HG02884 (cell line): ENCODE data around the gene C19orf67.
A peak's percentile ranks its signal among the peaks of the same experiment; 100 is the strongest.

Source experiments
- ATAC-seq: cut with Tn5 transposase; IDR thresholded peaks from one replicate; pipeline ENCODE4 v1.9.1; 2021; ENCODE audit warnings: mild to moderate bottlenecking, moderate library complexity; ENCODE audit not compliant: unreplicated experiment

The C19orf67 gene

DNA sequence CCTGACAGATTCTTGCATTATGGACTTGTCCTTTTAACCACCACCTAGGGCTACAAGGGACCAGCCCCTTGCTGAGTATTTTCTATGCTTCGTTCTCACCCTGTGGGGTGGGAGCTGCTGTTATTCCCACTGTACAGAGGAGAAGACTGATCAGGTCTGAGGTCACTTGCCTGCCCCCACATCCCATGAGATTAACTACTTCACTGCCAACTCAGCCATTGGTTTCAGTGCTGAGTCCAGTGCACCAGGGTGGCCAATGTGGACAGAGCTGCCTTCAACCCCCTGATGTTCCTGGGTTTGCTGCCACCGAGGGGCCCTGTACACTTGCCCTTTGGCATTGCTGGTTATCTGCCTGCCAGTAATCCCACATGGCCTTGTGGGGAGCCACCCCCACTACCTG lies 25.1 kb upstream of the C19orf67 start:
- no peak for ATAC-seq

DNA sequence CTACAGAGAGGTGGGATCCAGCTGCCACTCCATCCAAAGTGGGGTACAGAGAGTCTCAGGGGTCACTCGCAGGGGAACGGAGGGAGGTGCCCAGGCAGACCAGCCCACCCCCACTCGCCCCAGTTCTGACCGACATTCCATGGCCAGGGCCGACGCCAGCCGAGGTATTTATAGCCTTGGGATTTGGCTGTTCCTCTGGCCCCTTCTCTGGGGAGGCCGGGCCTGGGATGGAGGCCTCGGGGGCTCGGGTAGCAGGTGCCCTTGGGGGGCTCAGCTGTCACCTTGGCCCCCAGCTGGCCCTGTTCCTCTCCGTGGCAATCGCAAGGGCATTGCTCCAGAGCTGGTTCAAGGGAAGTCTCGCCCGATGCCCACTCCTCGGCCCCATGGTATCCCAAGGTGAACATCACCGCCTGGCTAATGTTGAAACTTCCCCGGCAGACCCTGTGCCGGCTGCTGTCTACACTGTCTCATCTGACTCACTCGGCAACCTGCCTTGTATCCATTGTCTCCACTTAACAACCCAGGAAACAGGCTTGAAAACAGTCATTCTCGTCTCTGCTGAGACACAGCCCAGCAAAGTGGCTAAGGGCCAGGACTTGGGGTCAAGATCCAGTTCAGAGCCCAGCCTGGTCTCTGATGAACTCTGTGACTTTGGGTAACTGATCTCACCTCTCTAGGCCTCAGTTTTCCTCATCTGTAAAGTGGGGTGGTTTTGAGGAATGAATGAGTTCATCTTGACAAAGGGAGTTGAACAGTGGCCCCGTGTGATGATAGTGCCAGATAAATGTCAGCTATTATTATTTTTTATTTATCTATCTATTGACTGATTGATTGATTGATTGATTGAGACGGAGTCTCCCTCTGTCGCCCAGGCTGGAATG lies 22.2 kb upstream of the C19orf67 start:
- no peak for ATAC-seq

DNA sequence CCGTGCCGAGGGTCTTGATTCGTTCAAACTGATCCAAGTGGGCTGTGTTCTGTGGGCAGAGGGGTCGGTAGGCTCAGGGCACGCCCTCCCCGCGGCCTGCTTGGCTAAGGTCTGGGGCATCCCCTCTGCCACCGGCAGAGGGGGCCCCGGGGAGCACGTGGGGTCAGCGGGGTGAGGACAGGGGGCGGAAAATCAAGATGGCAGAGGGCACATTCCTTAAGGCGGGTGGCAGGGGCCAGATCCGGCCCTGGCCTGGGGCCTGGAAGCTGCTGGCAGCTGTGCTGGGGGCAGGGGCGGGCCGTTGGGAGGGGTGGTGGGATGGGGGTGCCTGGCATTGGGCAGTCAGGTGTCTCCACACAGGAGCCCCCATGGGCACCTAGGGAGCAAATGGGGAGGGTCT lies 21.3 kb upstream of the C19orf67 start:
- ATAC-seq: no peak

DNA sequence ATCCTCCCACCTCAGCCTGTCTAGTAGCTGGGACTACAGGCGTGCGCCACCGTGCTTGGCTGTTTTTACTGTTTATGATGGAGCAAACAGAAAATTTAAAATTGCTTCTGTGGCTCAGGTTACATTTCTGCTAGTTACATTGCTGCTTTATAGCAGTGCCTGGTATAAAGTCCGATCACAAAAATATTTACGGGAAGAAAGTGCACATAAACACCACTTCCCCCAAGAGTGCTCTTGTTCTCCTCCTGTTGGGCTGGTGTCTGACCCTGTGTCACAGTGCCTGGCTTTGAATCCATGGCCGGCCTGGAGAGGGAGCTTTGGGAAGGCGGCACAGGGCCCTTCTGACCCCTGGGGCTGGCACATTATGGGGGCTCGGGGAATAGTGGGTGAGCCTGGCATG lies 20.1 kb upstream of the C19orf67 start:
- no peak for ATAC-seq

DNA sequence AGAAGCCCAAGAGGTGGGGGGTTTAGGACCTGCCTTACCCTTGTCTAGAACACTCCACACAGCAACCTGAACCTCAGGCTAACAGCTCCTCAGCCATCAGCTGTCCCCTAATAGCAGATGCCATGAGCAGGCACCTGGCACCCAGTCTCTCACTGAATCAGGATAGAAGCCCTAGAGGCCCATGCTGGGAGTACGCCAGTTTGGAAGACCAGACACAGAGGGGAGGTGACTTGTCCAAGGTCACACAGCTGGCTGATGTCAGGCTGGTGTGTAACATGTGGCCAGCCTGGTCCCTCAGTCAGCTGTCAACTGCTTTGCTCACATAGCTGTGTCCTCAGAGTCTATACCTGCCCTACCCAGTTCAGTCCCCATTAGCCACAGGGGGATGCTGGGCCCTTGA lies 17.7 kb upstream of the C19orf67 start:
- no peak for ATAC-seq

DNA sequence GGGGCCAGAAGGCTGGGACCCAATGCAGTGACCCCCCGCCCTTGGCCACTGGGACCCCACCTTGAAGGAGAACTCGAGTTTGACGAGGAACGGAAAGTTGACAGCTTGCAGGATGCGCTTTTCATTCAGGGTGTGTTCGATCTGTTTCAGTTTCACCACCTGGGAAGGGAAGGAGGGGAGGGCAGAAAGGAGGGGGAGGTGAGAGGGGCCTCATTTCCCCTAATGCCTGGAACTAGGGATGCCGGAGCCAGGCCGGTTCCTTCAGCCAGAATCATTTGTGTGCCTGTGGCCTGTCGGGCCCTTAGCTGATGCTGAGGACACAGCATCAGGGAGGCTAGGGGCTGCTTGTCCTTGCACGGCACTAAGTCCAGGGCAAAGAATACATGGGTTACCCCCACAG lies 17.2 kb upstream of the C19orf67 start:
- ATAC-seq: no peak

DNA sequence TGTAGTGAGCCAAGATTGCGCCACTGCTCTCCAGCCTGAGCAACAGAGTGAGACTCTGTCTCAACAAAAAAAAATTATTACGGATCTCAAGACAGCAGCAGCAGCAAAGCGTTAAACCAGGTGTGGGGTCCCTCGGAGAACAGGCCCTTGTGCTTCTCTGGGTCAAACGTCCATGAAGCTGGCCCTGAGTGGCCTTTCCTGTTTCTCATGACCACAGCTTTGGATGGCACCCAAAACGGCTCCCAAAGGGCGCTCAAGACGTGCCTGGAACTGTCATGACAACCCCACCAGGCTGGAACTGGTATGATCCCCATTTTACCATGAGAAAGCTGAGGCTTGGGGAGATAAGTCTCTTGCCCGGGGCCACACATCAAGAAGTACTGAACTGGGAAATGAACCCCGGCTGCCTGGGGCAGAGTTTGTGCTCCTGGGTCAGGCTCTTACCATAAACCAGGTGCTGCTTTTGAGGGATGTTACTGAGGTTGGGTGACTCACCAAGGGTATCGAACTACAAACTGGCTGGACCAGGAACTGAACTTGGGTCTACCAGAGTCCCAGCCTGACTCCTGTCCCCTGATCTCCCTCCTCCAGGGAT lies 16.6 kb upstream of the C19orf67 start:
- no peak for ATAC-seq

DNA sequence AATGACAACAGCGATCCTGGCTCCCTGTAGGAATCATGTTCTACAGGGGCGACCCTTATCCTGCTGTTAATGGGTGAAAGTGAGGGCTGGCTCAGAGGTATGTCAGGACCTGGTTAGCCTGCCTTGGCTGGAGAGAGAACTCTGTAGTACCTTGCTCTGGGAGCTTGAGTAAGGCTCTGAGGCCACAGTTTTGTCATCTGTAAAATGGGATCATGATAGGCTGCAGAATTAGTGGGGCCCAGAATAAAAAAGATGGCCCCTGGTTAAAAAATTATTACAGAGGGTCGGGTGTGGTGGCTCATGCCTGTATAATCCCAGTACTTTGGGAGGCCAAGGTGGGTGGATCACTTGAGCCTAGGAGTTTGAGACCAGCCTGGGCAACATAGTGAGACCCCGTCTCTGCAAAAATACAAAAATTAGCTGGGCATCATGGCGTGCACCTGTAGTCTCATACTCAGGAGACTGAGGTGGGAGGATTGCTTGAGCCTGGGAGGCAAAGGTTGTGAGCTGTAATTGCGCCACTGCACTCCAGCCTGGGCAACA lies 15.5 kb upstream of the C19orf67 start:
- ATAC-seq: no peak

DNA sequence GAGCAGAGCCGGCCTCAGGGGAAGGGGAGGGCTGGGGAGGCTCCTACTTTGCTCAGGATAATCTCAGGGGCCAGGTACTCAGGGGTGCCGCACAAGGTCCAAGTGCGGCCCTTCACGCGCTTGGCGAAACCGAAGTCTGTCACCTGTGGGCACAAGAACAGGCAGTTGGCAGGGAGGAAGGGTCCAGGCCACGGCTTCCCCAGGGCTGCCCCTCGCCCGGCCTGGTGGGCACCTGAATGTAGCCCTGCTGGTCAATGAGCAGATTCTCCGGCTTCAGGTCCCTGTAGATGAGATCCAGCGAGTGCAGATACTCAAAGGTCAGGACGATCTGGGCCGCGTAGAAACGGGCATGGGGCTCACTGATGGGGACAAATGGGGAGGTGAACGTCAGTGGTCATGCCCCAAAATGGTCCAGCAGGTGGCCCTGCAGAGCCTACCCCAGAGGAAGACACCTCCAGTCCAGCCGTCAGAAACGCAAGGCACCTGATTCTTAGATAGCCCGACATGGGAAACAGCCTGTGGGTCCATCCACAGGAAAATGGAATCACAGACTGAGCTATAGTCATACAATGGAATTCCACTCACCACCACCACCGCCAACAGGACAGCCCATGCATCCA lies 12.1 kb upstream of the C19orf67 start:
- ATAC-seq: no peak

GRCh38 chr19:14096272-14096992 lies 10.8 kb upstream of the C19orf67 start:
- ATAC-seq: no peak

- ATAC-seq: no peak
Observed at GRCh38 chr19:14094854-14095253, 9.3 kb upstream of the C19orf67 start.

DNA sequence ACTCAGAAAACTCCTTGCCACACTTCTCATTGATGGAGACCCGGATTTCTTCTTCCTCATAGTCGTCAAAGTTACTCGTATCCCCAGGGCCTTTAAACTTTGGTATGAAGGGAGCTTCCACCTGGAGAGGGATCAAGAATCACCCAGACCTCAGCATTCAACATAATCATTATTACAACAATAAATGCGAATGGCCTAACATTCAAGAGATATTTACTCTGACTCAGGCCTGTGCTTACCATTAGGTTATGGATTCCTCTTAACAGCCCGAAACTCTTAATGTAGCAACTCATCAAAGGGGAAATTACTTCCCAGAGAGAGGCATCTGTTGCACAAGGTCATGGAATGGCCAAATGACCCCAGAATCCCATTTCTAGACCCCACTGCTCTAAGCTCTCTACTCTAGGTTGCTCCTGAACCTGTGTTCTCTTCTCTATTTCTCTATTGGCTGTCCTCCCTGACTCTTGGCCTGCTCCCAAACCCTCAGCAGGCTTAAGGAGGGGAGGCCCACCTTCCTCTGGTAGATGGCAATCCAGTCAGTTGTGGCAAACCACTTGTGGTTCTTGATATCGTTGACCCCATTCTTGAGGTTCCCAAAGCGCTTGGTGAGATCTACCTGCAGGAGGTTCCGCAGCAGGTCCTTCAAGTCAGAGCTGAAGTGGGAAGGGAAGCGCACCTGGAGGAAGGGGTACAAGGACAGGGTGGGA lies 7.7 kb upstream of the C19orf67 start:
- no peak for ATAC-seq

DNA sequence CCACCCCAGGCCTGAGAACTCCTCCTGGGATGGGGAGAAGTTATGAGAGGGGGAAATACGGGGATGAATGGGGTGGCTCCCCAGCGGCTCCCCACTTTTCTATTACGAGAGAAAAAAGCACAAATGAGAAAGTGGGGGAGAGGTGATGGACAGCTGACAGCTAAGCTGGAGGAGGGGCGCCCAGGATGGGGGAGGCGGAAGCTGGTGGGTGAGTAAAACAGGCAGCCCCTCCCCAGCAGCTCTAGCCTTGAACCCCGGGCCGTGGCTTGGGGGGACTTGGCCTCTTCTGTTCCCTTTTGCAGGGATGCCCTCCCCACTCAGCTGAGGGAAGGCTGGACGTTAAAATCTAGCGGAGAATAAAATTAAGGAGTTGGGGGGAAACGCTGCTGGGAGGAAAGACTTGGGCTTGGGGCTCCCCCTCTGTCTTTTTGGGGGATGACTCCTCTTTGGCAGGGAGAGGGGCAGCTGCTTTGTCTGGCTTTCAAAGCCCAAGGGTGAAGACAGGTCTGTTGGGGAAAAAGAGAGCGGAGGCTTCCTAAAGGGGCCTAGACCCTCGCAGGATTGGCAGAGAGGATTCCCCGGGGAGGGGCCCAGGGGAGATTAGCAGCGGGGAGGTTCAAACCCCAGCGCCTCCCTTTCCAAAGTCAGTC lies 6.4 kb upstream of the C19orf67 start:
- ATAC-seq: no peak

DNA sequence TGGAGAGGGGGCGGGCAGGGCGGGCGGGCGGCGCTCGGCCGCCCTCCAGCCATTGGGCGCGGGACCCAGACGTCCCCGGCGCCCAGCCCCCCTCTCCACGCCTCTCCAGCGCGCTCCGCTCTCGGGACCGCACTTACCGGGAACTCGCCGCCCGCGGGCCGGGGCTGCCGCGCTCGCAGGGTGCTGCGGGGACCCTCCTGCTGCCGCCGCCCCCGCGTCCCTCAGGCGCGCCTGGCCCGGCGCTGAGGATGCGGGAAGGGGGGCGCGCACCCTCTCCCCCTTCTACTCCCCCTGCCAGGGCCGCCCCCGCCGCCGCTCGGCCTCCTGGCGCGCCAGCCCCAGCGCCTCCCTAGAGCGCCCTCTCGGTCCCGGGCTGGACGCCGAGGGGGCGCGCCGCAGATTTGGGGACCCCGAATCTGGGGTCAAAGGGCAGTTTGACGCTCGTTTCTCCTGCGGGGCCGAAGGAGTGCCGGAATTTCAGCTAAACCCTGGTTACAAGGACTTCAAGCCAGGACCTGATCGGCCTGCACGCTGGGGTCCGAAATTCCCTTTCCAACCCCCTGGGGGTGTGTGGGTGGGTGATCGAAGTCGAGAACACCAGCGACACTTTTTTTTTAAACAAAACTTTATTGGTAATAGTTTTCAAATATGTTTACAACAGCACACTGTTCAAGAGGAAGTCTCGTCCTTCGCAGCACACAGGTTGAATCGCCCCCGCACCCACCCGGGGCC lies 5.7 kb upstream of the C19orf67 start:
- peak; percentile 42 for ATAC-seq

GRCh38 chr19:14090509-14091080 lies 5.0 kb upstream of the C19orf67 start, which contains the start of gene SAMD1:
TSS of gene SAMD1 (minus strand) at chr19:14090751.
- peak; percentile 35 for ATAC-seq

DNA sequence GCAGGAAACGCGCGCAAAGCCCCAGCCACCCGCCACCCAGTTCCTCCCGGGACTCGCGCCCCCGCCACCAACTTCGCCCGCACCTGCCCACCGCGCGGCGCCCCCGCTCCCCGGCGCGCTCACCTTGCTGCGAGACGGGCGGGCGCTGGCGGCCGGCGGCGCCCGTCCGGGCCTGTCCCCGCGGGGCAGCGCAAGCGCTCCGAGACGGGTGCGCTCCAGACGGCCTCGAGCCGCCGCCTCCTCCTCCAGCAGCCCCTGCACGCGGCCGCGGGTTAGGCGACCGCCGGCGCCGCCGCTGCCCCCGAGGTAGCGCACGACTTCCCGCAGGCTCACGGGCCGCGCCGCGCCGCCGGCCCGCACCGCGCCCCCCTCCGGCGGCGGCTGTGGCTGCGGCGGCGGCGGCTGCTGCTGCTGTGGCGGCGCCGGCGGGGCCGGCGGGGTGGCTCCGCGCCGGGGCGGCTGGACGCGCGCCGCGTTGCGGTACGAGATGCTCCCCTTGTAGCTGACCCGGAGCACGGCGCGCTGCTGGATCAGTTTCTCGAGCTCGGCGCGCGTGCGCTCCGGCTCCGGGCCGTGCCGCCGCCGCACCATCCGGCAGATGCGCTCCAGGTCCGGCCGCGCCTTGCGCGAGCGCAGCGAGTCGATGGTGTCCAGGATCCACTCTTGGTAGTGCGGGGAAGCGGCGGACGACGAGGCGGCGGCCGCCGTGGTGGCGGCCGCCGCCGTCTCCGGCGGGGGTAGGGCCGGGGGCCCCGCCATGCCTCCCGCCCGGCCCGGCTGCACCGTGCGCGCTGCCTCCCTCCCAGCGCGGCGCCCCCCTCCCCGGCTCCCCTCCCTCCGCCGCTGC lies 4.3 kb upstream of the C19orf67 start:
- ATAC-seq: no peak

DNA sequence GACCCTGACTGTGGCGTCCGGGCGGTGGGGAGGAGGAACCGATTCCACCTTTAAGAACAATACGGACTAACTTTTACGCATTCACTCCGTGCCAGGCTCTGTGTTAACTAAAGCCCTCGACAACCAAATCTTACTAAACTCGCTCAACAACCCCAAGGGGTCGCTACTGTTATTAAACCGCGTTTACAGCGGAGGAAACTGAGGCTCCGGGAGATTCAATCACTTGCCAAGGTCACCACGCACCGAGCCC lies 3.8 kb upstream of the C19orf67 start:
- ATAC-seq: no peak

DNA sequence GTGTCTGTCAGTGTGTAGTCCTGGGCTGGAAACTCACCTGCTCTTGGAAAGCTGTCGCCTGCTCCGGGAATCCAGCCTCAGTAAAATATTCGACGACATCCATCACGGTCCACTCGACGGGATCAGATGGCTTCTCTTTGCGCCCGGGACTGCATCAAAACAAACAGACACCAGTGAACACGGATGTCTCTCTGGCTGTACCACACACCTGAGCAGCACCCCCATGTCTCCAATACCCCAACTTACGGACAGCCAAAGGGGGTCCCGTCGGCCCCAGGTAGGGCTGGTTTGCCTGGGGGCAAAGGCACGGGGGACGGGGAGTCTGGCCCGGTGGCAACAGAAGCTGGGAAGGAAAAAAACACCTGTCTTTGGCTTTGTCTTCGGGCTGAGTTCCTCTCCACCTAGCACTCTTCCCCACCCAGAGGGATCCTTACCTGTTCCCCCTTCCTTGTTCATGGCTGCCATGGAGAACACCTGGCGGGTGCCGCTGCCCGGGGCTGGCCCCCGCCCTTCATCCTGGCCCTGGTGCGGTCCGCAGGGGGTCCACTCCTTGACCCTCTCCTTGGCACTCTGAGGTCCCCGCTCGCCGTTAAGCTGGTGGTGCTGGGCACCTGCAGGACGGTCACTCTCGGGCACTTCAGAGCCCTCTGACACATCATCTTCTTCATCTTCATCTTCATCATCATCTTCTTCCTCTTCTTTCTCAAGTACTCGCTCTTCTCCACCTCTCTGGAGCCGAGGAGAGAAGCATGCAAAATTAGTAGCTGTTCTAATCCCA lies 3.2 kb upstream of the C19orf67 start:
- ATAC-seq: no peak
